ENCODE results near the gene ASB17. TPM values are rescaled to one million over a fixed set of nuclear protein-coding genes. Genes with fewer than 3 reads are reported as not detected.
"Not testable (repeated sequence)": the region's sequence is repeated elsewhere in the genome, so short reads cannot be mapped to it uniquely, and the experiment has no call there.

ASB17 gene
- total and polyA plus RNA-seq, 3 donors from 2014 or later: 16.7 to 78.7 (median 18.7) TPM

DNA sequence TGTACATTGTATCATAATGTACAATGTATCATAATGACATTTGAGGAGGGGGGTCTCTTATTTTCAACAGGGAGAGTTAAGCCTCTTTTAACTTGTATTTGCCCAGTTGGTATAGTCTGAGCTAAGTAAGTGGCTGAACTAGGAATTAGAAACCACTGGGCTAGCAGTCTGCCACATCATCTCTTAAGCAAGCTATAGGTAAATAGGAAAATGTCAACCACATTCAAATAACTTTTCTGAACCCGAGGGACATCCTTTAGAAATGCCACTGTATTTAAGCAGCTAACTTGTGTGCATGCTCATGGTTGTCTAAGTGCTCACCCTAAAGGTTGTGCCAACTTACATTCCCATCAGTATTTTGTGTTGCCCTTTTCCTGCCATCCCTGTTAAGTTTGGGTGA lies 35.5 kb upstream of the ASB17 start:
- H3K4me3 ChIP-seq: no peak overlapping the region
- no peaks in the 10 kb centered on the region for H3K4me1 ChIP-seq
- 58 to 76% methylated on average over 1 of the region's 1 CpG for WGBS, 2 donors
- intact Hi-C loops (cut with DNase I; ENCODE audit: low total_unique reads): no loop called here
- no peaks in the 10 kb centered on the region for H3K27me3 ChIP-seq
- no peaks in the 10 kb centered on the region for H3K36me3 ChIP-seq (ENCODE audit: low read depth, missing control alignments)
- DNase-seq: no peak
- H3K9me3 ChIP-seq: no peaks in the 10 kb centered on the region
- no peak overlapping the region for H3K27ac ChIP-seq
- no peak for TF ChIP-seq POLR2A (IDR thresholded peaks at IDR 0.05)
- no peak for TF ChIP-seq CTCF (IDR thresholded peaks at IDR 0.05)

DNA sequence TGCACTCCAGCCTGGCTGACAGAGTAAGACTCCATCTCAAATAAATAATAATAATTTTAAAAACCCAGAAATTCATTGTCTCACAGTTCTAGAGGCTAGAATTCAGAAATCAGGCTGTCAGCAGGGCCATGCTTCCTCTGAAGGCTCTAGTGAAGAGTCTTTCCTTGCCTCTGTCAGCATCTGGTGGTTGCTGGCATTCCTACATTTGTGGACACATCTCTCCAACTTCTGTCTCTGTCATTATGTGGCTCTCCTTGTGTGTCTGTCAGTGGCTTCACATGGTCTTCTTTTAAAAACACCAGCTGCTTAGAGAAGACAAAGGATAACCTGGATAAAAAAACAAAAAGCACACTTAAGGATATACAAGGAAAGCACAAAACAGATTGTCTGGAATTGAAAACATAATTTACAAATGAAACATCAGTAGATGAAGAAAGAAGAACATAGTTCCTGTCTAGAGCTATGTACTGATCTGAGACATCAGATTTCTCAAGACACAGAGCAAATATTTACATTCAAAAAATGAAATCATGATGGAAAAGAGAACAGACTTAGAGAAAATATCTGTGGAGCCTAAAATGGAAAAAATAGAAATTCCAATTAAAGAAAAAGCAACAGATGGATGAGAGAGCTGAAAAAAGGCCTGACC lies 32.7 kb upstream of the ASB17 start:
- intact Hi-C loops (cut with DNase I; ENCODE audit: low total_unique reads): no loop called here
- H3K4me3 ChIP-seq: no peak overlapping the region
- H3K9me3 ChIP-seq: no peaks in the 10 kb centered on the region
- H3K27ac ChIP-seq: no peak overlapping the region
- no peak for DNase-seq
- TF ChIP-seq CTCF (IDR thresholded peaks at IDR 0.05): no peak
- no peak for TF ChIP-seq POLR2A (IDR thresholded peaks at IDR 0.05)
- no peaks in the 10 kb centered on the region for H3K27me3 ChIP-seq
- H3K36me3 ChIP-seq (ENCODE audit: low read depth, missing control alignments): no peaks in the 10 kb centered on the region
- no peaks in the 10 kb centered on the region for H3K4me1 ChIP-seq

GRCh38 chr1:75964110-75964759 lies 32.0 kb upstream of the ASB17 start:
- H3K4me3 ChIP-seq; H3K36me3 ChIP-seq (ENCODE audit: low read depth, missing control alignments); H3K9me3 ChIP-seq; H3K27me3 ChIP-seq; H3K27ac ChIP-seq; H3K4me1 ChIP-seq; intact Hi-C loops (cut with DNase I; ENCODE audit: low total_unique reads); DNase-seq: not testable (repeated sequence)
- WGBS, 2 donors: 83 to 86% methylated on average over 10 of the region's 10 CpGs

GRCh38 chr1:75954586-75954985 lies 22.4 kb upstream of the ASB17 start:
- no peaks in the 10 kb centered on the region for H3K9me3 ChIP-seq
- DNase-seq: no peak
- TF ChIP-seq POLR2A (IDR thresholded peaks at IDR 0.05) (no peak), CTCF (IDR thresholded peaks at IDR 0.05) (no peak)
- no peak overlapping the region for H3K27ac ChIP-seq
- H3K4me1 ChIP-seq: no peaks in the 10 kb centered on the region
- intact Hi-C loops (cut with DNase I; ENCODE audit: low total_unique reads): no loop called here
- no peak overlapping the region for H3K4me3 ChIP-seq
- no peaks in the 10 kb centered on the region for H3K27me3 ChIP-seq
- no peaks in the 10 kb centered on the region for H3K36me3 ChIP-seq (ENCODE audit: low read depth, missing control alignments)

DNA sequence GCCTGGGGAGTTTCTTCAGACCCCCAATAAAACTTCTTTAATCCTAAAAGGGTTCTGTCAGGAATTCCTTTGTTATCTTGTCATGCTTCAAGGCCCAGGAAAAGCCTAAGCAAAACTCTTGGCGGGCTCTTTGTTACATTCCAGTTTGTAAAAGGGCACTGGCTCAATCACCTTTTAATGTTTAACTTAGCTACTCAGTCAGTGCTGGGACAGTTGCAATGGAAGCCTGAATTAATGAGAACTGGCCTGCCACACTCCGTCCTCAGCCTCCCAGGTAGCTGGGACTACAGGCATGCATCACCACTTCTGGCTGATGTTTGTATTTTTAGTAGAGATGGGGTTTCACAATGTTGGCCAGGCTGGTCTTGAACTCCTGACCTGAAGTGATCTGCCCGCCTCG lies 21.3 kb upstream of the ASB17 start:
- Histone ChIP-seq H3K36me3 (ENCODE audit: low read depth, missing control alignments) (no peaks in the 10 kb centered on the region), H3K9me3 (no peaks in the 10 kb centered on the region), H3K27me3 (no peaks in the 10 kb centered on the region), H3K4me1 (no peaks in the 10 kb centered on the region), H3K4me3 (no peak overlapping the region), H3K27ac (no peak overlapping the region)
- 81 to 85% methylated on average over 4 of the region's 4 CpGs for WGBS, 2 donors
- no peak for TF ChIP-seq POLR2A (IDR thresholded peaks at IDR 0.05)
- no peak for TF ChIP-seq CTCF (IDR thresholded peaks at IDR 0.05)
- no peak for DNase-seq
- intact Hi-C loops (cut with DNase I; ENCODE audit: low total_unique reads): no loop called here

Measured in testis (tissue), 3 donors.